Stimulated activated CD4-positive, alpha-beta T cell treated with anti-CD3 and anti-CD28 coated beads, TNF-alpha, amount 100 ng/mL, for 1 hour (primary cell): ENCODE measurements around the gene ANKRD30A.
"Not testable (repeated sequence)": the region's sequence is repeated elsewhere in the genome, so short reads cannot be mapped to it uniquely, and the experiment has no call there.

Experiments used
- DNase-seq, 3 donors: peaks; one replicate each; pipeline ENCODE4 v3.0.0-alpha.2; 2020; ENCODE audit warnings: low read depth in 3 of 3, low spot score in 1 of 3

Gene ANKRD30A

DNA sequence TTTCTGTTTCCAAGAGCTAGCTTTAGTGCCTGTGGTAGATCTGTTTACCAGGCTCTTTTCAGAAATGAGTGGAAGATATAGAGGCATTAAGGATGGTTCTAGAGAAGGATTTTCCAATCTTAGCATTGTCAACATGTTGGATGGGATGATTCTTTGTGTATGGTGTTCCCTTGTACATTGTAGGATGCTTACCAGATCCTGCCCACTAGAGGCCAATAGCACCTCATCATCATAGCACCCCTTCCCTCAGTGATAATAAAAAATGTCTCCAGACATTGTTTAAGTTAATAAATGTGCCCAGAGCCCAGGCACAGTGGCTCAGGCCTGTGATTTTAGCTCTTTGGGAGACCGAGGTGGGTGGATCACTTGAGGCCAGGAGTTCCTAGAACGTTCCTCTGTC is 121.2 kb downstream of the ANKRD30A start:
- no peak for DNase-seq

DNA sequence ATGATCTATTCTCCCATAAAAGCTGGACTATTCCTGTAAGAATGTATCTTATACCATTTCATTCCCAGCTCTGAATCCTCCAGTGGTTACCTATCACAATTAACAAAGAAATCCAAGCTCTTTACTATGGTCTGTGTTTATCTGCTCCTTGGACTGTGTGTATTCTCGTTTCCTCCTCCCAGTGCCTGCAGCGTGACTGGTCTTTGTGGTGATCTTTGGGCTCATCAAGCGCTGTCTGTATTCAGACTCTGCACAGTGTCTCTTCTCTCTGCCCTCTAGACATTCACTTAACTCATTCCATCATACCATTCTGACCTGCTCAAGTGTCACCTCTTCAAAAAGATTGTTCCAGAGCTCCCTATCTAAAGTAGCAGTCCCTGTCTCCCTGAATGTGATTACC is 130.4 kb downstream of the ANKRD30A start:
- not testable (repeated sequence) for DNase-seq

DNA sequence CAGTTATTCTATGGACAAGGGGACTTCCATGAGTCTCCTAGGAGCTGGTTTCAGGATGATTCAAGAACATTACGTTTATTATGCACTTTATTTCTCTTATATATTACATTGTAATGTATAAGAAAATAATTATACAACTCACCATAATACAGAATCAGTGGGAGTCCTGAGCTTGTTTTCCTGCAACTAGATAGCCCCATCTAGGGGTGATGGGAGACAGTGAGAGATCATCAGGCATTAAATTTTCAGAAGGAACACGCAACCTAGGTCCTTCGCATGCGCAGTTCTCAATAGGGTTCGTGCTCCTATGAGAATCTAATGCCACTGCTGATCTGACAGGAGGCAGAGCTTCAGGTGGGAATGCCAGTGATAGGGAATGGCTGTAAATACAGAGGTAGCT is 137.9 kb downstream of the ANKRD30A start:
- no peak for DNase-seq

DNA sequence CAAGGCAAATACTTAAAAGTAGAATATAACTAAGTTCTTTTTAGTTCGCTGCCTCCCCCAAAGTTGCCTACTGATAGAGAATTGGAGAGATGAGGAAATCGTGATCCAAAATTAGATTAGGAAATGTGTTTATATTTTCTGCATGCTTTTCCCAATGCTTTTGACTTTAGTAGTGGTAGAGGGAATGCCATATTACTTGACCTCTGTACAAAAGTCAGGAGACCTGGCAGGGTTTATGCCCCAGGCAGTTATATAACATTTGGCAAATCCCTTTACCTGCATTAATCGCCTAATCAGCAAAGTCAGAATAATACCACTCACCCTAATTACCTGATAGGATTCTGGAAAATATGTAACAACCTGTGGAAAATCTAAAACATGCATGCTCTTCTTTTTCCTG is 142.9 kb downstream of the ANKRD30A start:
- no peak for DNase-seq

DNA sequence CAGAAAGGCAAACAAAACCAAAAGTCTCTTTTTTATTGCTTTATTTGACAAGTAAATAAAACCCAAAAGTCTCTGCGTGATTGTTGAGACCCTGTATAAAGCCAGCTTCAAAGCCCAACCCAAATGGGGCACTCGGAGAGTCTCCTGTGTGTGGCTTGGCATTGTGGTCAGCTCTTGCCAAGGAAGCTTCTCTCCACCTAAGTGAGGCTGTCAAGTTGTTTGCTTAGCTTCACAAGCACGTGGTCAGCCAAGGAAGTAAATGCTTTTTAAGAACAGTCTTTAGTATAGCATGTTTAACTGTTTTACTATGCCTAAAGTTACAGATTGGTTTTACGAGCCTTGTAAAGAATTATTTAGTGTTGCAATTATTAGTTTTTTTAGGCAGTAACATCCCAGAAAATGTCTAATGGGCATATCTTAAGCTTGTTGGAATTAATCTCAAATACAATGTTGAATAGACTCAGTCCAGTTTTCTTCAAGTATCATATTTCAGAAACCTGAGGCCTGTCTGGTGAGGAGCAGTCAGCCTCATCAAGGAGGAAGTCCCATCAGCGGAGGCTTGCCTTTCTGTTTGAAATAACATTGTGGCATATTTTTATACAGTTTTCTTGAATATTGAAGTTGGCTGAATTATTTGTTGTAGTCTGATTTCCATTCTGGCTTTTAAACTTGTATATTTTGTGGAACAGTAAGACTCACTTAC is 144.3 kb downstream of the ANKRD30A start:
- DNase-seq = no peak

DNA sequence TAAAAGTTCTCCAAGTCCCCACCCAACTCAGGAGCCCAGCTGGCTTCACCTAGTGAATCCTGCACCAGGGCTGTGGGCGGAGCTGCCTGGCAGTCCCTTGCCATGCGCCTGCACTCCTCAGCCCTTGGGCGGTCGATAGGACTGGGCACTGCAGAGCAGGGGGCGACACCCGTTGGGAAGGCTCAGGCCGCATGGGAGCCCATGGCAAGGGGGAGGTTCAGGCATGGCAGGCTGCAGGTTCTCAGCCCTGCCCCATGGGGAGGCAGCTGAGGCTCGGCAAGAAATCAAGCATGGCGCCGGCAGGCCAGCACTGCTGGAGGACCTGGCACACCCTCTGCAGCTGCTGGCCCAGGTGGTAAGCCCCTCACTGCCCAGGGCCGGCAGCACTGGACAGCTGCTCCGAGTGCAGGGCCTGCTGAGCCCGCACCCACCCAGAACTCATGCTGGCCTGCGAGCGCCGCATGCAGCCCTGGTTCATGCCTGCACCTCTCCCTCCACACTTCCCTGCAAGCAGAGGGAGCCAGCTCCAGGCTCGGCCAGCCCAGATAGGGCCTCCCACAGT is 149.9 kb downstream of the ANKRD30A start:
- no peak for DNase-seq

DNA sequence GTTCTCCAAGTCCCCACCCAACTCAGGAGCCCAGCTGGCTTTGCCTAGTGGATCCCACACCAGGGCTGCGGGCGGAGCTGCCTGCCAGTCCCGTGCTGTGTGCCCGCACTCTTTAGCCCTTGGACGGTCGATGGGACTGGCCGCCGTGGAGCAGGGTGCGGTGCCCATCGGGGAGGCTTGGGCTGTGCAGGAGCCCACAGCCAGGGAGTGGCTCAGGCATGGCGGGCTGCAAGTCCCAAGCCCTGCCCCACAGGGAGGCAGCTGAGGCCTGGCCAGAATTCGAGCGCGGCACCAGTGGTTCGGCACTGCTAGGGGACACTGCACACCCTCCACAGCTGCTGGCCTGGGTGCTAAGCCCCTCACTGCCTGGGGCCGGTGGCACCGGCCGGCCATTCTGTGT is 159.7 kb downstream of the ANKRD30A start:
- no peak for DNase-seq

DNA sequence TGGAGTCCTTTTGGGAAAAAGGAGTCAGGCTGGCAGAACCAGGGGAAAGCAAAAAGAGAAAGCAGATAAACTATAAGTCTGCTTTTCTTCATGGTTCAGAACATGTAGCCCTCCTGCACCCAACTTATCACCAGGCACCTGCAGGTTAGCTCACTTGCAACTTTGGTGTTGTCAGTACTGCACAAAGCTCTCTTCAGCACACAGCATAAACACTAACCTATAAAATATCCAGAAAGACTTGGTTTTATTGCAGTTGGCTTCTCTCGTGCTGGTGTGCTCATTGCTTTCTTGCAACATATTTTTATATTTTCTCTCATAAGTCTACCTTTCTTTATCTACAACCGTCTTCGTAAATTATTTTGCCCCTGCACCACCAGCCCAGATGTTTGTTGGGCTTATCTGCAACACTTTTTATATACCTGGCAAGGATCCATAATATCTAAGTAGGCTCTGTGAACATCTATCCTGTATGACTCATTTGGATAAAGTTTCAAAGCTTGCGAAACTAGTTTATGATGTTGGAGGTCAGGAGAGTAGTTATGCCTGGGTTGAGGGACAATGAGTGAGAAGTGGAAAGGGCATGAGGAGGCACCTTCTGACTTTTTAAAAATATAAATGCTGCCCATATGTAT is 164.6 kb downstream of the ANKRD30A start:
- DNase-seq = no peak

DNA sequence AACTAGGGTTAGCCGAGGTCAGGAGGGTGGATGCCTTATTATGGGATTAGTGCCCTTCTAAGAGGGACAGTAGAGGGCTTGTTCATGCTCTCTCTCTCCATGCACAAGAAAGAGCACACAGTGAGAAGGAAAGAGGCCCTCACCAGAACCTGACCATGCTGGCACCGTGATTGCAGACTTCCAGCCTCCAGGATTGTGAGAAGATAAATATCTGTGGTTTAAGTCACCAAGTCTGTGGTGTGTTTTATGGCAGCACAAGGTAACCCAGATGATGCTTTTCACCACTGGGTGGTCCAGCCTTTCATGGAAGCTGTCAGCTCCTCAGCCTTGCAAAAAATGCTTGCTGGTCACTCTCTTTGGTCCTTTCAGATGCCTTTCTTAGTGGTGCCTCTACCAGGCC is 175.9 kb downstream of the ANKRD30A start:
- DNase-seq = no peak

DNA sequence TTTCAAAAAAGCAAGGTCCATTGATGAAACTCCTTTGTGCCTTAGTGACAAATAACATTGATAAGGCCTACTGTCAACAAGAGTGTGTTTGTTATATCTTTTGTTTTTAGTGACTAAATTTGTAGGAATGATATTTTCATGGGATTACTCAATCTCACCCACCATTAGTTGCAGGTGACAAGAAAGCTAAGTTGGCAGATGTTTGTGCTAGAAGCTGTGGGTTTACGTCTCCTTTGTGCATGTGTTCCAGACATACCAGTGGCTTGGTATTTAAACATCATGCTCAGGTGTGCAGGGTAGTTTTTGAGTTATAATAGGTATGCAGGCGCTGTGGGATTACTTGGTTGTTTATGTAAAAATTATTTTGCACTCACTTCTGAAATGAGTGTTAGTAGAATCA is 178.6 kb downstream of the ANKRD30A start:
- no peak for DNase-seq

DNA sequence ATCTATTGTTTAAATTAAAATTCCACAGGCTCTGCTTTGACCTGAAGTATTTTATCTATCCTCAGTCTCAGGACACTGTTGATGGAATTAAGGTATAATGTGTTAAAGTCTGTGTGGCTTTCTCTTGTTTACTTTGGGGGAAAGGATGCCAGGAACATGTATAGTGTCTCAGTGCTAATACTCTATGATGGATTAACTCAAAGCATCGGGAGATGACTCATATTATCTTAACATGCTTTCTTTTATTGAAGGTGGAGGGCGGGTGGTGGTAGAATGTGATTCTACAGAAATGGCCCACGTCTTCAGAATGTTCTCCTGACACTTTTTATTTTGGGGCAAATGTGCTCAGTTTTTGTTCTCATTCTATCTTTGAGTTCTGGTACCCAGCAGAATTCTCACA is 189.0 kb downstream of the ANKRD30A start:
- no peak for DNase-seq

DNA sequence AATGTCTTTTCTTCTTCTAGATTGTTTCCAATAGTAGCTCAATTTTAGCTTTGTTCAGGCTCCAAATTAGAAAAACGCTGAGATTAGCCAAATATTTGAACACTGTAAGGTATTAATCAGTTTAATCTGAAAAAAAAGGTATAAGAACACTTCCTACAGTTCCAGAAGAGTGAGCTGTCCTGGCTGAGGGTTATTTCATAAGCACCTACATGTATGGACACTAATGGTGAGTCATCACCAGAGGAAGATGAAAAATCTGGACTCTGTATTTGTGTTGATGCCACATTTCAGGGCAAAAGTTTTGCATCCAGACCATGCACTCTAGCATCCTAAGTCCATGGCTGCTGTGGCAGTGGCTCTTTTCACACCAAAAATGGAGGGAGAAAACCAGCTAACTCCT is 189.5 kb downstream of the ANKRD30A start:
- no peak for DNase-seq

DNA sequence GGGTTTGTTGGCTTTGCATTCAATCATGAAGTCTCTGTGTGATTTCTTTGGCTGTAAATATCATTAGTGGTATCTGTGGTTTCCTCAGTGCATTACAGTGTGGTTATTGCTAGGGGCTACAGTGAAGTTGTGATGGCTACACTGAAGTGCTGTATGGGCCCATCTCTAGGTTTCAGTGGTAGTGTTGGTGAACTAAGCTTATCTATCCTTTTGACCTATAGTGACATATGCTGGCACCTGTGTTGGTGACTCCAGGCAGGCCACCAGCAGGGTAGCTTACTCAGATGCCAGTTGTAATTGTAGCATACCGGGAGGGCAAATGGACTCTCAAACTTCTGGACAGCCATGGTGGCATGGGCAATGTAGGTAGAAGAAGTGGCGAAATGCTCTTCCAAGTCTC is 219.0 kb downstream of the ANKRD30A start:
- DNase-seq = no peak

DNA sequence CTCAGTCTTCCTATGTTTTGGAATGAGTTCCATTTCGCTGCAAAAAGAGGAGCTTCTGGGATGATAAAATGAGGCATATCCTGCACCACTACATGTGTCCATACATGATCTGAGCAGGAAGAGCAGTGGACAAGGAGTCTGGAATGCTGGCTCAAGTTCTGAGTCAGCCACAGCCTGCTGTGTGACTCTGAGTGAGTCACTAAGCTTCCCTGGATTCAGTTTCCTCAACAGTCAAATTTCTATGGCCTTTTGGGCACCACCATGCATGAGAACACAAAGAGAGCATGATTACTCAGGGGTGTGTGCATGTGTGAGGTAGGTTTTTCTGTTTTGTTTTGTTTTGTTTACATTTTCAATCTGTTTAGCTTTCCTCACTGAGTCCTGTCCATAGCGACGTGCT is 254.6 kb downstream of the ANKRD30A start:
- no peak for DNase-seq

DNA sequence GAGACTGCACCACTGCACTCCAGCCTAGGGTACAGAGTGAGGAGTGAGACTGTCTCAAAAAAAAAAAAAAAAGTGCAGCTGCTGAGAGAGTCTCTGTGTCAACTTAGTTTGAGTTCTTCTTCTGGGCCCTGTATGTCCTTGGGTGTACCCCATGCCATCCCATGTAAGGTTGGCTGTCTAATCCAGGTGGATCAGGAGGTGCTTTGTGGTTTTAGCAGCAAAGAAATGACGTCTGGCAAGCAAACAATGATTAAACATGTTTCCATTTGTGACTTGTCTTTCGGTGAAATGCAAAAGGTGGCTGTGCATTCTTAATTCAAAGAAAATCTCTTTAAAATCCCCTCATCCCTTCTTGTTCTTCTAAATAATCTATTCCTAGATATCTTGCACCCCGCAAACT is 255.9 kb downstream of the ANKRD30A start:
- DNase-seq = no peak

DNA sequence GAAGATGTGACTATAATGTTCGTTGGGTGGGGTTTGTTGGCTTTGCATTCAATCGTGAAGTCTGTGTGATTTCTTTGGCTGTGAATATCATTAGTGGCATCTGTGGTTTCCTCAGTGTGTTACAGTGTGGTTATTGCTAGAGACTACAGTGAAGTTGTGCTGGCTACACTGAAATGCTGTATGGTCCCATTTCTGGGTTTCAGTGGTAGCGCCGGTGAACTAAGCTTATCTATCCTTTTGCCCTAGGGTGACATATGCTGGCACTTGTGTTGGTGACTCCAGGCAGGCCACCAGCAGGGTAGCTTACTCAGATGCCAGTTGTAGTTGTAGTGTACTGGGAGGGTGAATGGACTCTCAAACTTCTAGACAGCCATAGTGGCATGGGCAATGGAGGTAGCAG is 259.5 kb downstream of the ANKRD30A start:
- no peak for DNase-seq

DNA sequence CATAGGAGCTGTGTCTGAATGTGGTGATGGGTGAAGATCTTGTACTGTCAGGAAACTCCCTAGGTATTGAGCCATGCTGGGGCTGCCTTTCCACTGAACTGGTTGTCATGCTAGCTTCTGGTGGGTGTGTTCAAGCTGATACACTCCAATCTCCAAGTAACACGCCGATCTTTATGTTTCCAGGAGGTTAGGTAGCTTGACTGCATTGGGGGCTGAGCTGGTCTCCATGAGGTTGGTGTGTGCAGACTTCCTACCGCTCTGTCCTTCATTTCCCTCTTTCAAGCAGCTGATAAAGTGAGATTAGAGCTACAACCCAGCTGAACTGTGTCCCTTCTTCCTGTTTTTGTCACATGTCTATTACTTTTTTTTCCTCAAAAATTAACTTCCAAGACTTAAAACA is 265.5 kb downstream of the ANKRD30A start:
- no peak for DNase-seq

DNA sequence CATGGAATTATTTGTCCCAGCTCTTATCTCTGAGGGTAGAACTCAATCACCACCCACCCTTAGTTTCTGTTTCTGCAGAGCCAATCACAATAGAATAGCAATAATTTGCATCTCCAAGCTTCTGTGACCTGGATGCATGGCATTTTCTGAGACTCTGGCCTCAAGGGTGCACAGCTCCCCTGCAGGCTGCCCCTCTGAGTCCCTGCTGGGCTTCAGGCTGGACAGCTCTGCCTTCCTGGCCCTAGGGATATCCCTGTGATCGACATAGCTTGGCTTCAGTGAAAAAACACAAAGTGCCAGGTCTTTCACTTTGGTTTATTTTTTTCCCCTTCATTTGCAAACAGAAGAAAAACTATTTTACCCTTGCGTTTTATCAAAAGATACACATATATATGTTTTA is 275.4 kb downstream of the ANKRD30A start:
- DNase-seq = not testable (repeated sequence)

DNA sequence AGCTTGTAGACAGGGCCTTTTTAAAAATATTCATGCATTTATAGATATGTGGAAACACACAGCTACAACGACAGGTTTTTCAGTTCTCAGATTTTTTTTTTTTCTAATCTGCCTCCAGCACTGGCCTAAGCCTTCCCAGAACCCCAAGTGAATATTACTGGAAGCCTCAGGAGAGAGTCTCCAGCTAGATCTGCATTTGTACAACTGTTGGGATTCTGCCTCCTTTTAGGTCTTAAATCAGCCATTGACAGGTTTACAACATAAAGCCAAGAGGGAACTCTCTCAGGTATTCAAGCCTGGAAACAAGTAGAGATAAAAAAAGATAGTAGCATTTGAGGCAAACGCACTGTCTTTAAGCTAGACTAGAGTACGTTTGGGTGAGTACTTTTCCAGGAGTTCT is 275.8 kb downstream of the ANKRD30A start:
- DNase-seq = no peak

DNA sequence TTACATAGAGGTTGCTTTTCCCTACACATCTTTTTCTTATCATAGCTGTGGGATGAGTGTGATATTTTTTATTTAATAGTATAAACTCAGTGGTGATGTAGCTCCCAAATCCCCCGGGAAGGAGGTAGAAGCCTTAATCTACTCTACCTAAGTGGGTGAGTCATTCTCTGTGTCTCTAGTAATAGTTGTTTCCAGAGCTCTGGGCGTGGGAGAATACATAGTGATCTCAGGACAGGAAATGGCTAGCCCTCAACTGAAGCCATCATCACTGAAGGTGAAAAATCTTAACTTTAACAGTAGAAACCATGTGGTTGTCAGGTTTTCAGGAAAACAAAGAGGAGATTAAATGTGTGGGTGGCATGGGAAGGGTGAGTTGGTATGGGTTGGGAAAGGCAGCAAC is 278.4 kb downstream of the ANKRD30A start:
- DNase-seq = no peak
